HG03060 (cell line): ENCODE results near the gene RBX1.
"Not testable (repeated sequence)": the region's sequence is repeated elsewhere in the genome, so short reads cannot be mapped to it uniquely, and the experiment has no call there.

Source experiments
- ATAC-seq: cut with Tn5 transposase; IDR thresholded peaks from one replicate; pipeline ENCODE4 v1.9.1; 2021; ENCODE audit warnings: low read depth, moderate number of reproducible peaks; ENCODE audit not compliant: unreplicated experiment

The RBX1 gene

DNA sequence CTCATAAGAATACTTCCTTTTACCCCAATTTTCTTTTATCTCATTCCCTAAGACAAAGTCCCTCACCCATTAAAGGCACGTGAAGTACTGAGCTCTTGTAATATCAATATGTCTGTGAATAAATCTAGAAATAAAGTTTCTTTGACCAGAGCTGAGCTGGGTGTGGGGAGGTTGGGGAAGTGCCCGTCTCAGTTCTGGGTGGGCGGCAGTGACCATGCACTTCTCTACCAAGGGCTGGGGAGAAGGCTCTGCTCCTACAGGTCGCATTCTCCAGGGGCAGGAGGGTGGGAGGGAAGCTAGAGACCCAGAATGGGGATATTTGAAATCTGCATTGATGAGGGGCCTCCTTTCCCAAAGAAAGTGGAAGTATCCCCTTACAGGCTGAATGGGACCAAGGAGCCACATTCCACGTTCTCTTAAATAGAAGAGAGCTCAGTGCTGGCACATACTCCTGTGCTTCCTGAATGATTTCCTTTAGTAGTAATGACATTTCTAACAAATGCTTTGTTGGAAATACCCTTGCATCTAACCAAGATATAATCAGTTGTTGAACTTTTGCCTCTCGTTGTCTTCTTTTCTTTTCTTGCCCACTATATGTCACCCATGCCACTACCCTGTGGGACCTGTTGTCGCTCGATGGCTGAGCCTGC, 16.1 kb downstream of the RBX1 start:
- ATAC-seq = no peak

DNA sequence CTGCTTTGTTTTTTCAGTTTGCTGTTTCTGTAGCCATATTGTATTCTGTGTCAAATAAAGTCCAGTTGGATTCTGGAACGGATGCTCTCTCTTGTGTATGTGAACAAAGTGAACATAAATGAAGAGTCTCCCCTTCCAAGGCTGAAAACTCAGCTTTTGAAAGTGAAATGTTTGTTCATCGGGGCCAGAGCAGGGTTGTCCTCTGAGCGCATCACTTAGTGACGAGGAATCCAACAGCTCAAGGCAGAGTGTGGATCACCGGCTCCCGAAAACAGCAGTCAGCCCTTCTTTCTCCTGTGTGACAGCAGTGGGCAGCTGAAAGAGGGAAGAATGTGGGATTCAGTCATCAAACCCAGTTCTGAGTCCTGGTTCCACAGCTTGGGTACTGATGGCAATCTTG, 21.4 kb downstream of the RBX1 start:
- no peak for ATAC-seq

DNA sequence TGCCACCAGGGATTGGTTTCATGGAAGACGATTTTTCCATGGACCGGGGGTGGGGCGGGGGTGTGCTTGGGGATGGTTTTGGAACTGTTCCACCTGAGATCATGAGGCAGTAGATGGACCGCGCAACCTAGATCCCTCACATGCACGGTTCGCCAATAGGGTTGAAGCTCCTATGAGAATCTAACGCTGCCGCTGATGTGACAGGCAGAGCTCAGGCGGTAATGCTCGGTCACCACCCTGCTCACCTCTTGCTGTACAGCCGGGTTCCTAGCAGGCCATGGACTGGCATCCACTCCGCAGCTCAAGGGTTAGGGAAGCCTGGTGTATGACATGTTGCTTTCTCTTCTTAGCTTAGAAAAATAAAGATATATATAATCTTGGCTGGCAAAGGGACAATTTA, 22.0 kb downstream of the RBX1 start:
- ATAC-seq = no peak

DNA sequence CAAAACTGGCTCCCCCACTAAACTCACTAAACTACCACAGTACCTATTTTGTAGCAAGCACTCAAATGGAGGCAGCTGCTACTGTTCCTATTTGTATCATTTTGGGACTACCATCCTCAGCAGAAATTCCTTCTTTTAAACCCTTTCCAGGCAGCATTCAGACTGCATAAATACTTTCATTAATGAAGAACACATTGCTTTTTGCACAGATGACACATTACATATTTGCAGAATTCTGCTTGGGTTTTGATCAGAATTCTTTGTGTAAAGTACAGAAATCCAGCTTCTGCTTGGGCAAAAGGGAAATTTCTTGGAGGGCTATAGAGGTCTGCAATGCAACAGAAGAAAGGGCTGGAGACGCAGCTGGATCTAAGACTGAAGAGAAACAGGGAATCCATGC, 24.2 kb downstream of the RBX1 start:
- ATAC-seq = no peak

DNA sequence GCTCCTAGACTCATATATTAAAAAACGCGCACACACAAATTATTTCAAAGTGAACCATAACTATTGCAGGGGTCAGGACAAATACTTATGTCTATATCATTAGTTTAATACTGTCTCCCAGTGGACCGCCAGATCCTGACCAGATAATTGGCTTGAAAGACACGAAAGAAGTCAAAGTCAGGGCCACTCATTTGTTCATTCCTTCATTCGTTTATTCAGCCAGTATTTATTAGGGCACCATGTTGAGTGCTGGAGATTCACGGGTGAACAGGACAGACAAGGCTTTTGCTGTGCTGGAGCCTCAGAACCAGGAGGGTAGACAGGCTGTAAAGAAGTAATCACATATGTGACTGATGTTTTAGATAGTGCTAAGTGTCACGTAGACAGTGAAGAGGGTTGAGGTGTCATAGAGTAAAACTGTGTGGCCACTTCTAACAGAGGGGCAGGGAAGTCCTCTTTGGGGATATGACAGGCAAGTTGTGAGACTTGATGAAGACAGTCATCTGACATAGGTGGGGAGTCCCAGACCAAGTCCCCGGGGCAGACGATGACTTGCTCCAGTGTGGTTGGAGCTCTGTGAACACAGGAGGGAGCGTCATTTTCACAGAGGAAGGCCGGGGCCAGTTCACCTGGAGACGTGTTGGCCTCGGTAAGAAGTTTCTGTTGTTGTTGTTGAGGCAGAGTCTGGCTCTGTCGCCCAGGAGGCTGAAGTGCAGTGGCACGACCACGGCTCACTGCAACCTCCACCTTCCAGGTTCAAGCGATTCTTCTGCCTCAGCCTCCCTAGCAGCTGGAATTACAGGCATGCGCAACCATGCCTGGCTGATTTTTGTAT, 25.9 kb downstream of the RBX1 start:
- no peak for ATAC-seq

DNA sequence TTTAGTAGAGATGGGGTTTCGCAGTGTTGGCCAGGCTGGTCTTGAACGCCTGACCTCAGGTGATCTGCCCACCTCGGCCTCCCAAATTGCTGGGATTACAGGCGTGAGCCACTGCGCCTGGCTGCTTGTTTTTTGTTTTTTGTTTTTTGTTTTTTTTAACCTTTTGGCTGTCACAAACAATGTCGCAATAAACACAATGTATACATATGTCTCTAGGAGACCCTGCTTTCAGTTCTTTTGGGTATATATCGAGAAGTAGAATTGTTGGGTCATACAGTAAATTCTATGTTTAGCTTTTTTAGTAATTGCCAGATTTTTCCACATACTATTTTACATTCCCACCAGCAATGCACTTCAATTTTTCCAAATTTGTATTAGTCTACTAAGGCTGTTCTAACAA, 28.0 kb downstream of the RBX1 start:
- ATAC-seq = no peak

DNA sequence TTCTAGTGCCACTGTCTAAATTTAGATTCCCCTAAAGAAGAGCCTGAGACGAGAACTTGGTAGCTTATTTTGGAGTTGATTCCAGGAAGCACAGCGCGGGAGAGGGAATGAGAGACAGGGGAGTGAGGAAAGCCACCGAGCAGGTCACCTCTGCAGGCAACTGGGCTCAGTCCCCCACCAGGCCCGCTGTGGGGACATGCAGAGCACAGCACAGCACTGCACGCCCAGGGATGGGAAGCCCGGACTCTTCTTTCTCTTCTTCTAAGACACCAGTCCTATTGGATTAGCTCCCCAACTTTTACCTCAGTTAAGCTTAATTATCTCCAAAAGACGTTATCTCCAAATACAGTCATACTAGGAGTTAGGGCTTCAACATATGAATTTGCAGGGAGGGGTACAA, 28.7 kb downstream of the RBX1 start:
- ATAC-seq = no peak

DNA sequence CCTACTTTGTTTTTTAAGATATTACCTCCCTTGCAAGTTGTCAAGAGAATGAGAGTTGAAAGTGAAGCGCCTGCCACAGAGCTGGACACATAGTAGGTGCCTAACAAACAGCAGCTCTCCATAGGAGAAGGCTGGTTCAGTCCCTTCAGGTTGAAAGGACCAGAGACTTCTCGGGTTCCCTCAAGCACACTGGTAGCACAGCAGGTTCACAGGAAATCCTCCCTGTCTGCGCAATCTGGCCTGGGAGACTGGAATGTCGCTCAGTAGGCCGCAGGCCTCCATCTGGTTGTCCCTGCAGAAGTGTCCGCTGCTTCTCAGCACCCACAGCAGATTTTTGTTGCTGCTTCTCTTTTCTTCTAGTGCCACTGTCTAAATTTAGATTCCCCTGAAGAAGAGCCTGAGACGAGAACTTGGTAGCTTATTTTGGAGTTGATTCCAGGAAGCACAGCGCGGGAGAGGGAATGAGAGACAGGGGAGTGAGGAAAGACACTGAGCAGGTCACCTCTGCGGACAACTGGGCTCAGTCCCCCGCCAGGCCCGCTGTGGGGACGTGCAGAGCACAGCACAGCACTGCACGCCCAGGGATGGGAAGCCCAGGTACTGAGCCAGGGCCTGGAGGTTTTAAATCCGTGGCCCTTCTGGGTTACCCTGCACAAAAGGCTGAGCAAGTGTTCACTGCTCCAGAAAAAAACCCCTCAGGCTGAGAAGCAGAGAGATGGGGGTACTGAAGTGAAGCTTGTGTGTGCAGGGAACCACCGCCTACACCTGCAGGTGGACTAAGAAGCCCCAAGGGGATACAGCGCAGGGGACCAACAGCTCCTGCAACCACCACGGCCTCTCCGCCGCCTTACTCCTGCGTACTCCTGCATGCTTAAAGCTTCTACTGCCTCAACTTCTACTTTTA, 31.6 kb downstream of the RBX1 start:
- no peak for ATAC-seq

DNA sequence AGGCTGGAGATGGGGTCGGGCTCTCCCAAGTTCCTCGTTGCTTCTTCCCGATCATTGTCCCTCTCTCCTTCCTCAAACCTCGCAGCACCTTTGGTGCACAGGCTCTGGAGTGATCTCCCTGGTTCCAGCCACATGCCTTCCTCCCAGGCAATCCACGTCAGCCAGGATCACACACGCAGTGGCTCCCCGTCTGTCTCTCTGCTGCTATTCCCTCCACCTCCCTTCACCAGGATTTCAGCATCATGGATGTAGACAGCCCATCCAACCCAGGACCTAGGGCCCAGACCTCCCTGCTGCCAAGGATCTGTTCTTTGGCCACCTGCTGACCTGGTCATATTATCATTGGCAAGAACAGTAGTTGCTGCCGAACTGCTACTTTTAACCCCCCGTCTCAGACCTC, 40.1 kb downstream of the RBX1 start:
- no peak for ATAC-seq

DNA sequence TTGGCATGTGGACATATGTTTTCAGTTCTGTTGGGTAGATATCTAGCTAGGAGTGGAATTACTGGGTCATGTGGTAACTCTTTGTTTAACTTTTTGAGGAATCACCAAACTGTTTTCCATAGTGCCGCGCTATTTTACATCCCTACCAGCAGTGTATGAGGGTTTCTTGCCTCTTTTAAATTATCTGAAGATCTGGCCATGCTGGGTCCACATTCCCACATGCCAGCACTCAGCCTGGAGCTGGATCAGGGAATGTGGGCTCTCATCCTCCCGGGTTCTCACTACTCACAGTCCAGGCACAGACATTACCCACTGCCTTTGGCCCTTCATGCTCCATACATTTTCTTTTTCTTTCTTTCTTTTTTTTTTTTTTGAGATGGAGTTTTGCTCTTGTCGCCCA, 44.6 kb downstream of the RBX1 start:
- ATAC-seq = no peak

DNA sequence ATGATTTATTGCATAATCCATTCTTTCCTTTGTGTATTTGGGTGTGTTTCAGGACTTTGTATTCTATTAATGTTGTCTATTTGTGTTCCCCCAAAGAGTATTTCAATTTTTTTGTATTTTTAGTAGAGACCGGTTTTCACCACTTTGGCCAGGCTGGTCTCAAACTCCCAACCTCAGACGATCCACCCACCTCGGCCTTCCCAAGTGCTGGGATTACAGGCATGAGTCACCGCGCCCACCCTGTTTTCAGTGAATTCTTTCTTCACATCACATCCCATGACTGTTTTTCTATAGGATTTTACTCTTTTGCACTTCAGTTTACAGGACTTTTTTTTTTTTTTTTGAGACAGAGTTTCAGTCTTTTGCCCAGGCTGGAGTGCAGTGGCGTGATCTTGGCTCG, 46.3 kb downstream of the RBX1 start:
- no peak for ATAC-seq

DNA sequence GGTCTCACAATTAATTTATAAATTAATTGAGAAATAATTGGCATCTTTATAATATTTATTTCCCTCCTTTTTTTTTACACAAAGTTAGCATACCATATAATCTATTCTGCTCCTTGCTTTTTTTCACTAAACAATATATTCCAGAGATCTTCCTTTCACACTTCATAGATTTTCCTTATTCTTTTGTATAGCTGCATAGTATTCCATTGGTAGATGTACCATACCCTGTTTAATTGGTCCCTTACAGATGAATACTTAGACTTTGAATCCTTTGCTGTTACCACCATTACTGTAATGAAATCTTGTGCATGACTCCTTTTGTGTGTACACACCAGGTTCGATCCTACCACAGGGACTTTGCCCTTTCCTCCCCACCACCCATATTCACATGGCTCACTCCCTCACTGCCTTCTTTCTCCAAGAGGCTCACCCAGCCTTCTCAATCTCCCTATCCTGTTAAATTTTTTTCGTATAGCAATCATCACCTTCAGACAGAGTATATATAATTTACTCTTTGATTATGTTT, 48.9 kb downstream of the RBX1 start:
- ATAC-seq = no peak

DNA sequence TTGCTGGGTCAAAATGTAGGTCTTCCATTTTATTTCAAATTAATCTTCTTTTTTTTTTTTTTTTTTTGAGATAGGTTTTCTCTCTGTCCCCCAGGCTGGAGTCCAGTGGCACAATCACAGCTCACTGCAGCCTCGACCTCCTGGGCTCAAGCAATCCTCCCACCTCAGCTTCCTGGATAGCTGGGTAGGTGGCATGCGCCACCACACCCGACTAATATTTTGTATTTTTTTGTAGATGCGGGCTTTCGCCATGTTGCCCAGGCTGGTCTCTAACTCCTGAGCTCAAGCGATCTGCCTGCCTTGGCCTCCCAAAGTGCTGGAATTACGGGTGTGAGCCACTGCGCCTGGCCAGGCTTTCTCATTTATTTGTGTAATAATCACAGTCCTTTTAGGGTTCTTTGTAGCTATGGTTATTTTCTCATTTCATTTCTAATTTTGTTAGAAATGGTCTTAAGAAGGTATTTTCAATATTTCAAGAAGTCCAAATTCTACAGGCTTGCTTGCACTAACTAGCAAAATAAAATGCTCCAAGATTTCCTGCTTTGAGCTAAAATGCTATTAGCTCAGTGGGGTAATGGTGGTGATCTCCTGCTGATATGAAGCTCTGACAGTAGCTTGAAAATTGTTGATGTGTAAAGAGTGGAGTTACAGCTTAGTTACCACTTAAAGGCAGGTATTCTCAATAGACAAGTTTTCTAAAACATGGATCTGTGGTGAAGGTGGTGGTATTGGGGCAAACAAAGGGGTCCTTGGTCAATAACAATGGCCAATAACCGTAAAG, 50.0 kb downstream of the RBX1 start:
- ATAC-seq = no peak

DNA sequence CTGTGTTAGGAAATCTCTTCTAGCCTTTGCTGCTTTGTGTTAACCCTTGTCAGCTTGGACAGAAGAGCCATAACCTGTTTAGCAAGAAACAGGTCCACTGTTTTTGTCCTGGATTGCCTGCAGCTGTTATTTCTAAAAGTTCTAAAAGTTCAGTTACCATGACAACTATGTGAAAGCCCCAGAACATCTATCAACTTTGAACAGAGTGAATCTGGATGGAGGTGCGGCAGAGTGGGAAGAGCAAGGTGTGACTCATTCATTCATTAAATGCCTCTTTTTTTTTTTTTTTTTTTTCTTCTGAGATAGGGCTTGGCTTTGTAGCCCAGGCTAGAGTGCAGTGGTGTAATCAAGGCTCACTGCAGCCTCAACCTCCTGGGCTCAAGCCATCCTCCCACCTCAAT, 50.5 kb downstream of the RBX1 start:
- no peak for ATAC-seq

DNA sequence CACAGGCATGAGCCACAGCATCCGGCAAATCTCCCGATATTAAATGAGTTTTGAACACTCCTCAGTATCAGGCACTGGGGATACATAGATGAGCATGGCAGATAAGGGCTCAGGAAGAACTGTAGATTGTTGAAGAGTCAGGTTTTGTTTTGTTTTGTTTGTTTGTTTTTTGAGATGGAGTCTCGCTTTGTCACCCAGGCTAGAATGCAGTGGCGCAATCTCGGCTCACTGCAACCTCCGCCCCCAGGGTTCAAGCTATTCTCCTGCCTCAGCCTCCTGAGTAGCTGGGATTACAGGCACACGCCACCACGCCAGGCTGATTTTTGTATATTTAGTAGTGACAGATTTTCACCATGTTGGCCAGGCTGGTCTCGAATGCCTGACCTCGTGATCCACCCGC, 51.2 kb downstream of the RBX1 start:
- not testable (repeated sequence) for ATAC-seq

DNA sequence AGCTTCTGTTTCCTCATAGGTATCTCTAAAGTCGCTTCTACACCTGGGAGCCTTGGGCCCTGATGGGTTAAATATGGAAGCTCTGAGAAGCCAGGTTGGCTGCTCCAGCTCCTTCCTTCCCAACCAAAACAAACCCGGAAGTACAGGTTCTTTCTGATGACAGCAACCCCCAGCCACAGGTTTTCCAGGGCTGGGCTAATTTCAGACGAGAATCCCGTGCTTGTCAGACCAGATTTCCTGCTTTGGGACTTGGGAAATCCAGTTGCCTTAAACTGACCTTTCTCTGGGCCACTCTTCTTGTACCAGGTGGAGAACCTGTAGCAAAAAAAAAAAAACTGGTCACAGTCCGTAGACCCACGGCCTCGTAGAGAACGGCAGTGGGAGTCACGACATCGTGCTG, 51.9 kb downstream of the RBX1 start:
- ATAC-seq = no peak

DNA sequence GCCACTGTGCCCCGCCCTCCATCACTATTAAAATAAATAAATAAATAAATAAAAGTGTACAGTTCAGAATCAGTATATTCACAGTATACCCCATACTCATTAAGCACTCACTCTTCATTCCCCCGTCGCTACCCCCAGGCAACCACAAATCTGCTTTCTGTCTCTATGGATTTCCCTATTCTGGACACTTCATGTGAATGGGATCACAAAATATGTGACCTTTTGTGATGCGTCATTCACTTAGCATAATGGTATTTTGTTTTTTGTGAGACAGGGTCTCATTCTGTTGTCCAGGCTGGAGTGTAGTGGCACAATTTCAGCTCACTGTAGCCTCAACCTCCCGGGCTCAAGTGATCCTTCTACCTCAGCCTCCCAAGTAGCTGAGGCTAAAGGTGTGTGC, 52.8 kb downstream of the RBX1 start:
- no peak for ATAC-seq

DNA sequence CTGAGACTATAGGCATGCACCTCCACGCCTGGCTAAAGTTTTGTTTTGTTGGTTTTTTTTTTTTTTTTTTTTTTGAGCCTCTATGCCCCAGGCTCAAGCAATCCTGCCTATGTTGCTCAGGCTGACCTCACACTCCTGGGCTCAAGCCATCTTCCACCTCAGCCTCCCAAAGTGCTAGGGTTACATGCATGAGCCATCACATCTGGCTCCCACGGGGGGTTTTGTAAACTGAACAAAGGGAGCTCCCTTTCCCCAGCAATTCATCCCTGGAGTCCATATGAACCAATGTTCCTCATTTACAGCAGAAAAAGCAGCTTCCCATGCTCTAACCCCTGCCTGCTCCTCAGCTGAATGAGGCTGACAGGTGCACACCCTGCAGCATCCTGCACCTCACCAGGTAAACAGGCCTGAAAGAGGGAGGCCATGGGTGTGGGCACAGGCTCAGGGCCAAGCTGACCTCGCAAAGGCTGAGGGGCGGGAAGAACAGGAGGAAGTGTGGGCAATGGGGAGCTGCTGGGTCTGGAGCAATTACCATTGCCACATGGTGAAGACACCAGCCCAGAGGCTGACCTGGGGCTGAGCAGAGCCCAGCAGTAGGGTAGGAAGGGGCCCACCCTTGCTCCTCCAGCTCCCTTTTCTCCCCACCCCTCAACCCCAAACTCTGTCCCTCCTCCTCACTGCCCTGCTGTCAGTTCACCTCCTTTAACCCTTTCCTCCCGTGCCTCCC, 58.2 kb downstream of the RBX1 start:
- ATAC-seq = no peak

DNA sequence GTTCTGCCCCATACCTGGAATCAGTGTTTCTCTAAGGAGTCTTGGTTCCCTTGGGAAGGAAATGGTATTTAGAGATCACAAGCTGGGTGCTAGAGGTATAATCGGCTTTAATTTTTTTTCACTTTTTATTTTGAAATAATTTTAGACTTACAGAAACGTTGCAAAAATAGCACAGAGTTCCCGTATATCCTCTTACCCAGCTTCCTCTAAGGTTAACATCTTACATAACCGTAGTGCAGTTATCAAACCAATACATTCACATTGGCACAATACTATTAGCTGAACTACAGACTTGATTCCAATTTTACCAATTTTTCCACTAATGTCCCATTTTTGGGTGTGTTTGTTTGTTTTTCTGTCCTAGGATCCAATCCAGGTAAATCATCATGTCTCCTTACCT, 63.8 kb downstream of the RBX1 start:
- no peak for ATAC-seq
